Adrenal gland (tissue), 5 donors: Measurements from ENCODE around the gene TMEM132C.

Experiments used
- POLR2A ChIP-seq, 2 donors: fragments of 450-650 bp; IDR thresholded peaks; one replicate each; pipeline ENCODE4 v1.6.1; 2017; ENCODE audit warnings: antibody characterized with exemption in 2 of 2, mild to moderate bottlenecking in 2 of 2, moderate library complexity in 1 of 2
- TF ChIP-seq, protein P1 (sequence below), 6 experiments: fragments of 450-650 bp in 4 of 6; fragments of 200-600 bp in 2 of 6; sonication (generic) in 1 of 6; IDR thresholded peaks; 1 replicate in 5 of 6; 2 replicates in 1 of 6; pipeline versions ENCODE4 v1.5.1 to v1.8.0; 2016 to 2021; ENCODE audit warnings: antibody characterized with exemption in 6 of 6, mild to moderate bottlenecking in 2 of 6, moderate library complexity in 1 of 6
- donor health status: DM: no; HTN: no; CAD: no.

- TF ChIP-seq, protein P1, sequence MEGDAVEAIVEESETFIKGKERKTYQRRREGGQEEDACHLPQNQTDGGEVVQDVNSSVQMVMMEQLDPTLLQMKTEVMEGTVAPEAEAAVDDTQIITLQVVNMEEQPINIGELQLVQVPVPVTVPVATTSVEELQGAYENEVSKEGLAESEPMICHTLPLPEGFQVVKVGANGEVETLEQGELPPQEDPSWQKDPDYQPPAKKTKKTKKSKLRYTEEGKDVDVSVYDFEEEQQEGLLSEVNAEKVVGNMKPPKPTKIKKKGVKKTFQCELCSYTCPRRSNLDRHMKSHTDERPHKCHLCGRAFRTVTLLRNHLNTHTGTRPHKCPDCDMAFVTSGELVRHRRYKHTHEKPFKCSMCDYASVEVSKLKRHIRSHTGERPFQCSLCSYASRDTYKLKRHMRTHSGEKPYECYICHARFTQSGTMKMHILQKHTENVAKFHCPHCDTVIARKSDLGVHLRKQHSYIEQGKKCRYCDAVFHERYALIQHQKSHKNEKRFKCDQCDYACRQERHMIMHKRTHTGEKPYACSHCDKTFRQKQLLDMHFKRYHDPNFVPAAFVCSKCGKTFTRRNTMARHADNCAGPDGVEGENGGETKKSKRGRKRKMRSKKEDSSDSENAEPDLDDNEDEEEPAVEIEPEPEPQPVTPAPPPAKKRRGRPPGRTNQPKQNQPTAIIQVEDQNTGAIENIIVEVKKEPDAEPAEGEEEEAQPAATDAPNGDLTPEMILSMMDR (IDR thresholded peaks at IDR 0.05), result no peak
- TF ChIP-seq POLR2A (IDR thresholded peaks at IDR 0.05), result no peak
These were observed 487.3 kb downstream of the TMEM132C start for GRCh38 chr12:128754275-128754674.
